ENCODE data around the gene GSE1. TPM values are rescaled to one million over a fixed set of nuclear protein-coding genes. Genes with fewer than 3 reads are reported as not detected.

Gene GSE1
- total and polyA plus RNA-seq, 9 of the 15 experiments (the other 6 are each of a cell fraction or from before 2014, with no cell fraction given): 12.2 to 244 (median 57.9) TPM

DNA sequence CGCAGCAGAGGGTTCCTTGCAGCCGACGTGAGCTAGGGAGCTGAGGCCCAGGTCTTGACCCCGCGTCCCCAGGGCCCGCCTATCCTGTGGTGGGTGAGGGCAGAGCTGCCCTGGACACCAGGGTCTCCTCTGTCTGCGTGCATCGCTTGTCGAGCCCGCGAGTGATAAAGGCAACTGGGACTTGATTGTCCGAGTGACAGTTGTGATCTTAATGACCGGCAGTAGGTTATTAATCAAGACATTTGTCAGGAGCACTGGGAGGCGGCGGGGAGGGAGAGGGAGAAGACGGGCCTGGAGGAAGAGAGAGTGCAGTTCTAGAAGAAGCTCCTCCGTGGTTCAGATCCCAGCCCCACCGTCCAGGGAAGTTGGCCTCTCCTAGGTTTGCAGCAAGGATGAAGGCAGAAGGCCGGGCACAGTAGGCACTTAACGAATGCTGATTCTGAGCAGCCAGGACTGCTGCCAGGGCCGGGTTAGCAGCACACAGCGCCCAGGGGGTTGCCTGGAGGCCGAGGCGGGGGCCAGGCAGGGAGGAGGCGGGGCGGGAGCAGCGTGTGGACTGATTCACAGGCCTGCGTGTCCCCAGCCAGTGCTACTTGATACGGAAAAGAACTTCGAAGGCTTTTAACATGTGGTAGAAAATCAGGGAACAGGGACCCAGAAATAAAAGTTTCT is 11.3 kb upstream of the GSE1 start (continued):
- peak; percentile 48 for TF ChIP-seq ARID1B (IDR thresholded peaks at IDR 0.05)
- TF ChIP-seq RBM22 (IDR thresholded peaks at IDR 0.05; ENCODE audit: low read depth, low read length, poor library complexity, severe bottlenecking): peak; percentile 73
- TF ChIP-seq ATF7 (IDR thresholded peaks at IDR 0.05): peak; percentile 14; the same call in 1 of the 2 replicates
- TF ChIP-seq, protein P1, sequence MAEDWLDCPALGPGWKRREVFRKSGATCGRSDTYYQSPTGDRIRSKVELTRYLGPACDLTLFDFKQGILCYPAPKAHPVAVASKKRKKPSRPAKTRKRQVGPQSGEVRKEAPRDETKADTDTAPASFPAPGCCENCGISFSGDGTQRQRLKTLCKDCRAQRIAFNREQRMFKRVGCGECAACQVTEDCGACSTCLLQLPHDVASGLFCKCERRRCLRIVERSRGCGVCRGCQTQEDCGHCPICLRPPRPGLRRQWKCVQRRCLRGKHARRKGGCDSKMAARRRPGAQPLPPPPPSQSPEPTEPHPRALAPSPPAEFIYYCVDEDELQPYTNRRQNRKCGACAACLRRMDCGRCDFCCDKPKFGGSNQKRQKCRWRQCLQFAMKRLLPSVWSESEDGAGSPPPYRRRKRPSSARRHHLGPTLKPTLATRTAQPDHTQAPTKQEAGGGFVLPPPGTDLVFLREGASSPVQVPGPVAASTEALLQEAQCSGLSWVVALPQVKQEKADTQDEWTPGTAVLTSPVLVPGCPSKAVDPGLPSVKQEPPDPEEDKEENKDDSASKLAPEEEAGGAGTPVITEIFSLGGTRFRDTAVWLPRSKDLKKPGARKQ (CRISPR knock-in tag; IDR thresholded peaks at IDR 0.05): no peak
- TF ChIP-seq SMARCA4 (IDR thresholded peaks at IDR 0.05): 0 out of 2 replicates have a peak, but pooled peaks have one; percentile 15
- TF ChIP-seq, protein P2, sequence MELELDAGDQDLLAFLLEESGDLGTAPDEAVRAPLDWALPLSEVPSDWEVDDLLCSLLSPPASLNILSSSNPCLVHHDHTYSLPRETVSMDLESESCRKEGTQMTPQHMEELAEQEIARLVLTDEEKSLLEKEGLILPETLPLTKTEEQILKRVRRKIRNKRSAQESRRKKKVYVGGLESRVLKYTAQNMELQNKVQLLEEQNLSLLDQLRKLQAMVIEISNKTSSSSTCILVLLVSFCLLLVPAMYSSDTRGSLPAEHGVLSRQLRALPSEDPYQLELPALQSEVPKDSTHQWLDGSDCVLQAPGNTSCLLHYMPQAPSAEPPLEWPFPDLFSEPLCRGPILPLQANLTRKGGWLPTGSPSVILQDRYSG (tag; conservative IDR thresholded peaks at IDR 0.05; ENCODE audit: low read depth): no peak
- TF ChIP-seq NBN (IDR thresholded peaks at IDR 0.05; ENCODE audit: low read depth): no peak
- TF ChIP-seq, protein P3, sequence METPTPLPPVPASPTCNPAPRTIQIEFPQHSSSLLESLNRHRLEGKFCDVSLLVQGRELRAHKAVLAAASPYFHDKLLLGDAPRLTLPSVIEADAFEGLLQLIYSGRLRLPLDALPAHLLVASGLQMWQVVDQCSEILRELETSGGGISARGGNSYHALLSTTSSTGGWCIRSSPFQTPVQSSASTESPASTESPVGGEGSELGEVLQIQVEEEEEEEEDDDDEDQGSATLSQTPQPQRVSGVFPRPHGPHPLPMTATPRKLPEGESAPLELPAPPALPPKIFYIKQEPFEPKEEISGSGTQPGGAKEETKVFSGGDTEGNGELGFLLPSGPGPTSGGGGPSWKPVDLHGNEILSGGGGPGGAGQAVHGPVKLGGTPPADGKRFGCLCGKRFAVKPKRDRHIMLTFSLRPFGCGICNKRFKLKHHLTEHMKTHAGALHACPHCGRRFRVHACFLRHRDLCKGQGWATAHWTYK (CRISPR knock-in tag; IDR thresholded peaks at IDR 0.05): no peak
- no peak for TF ChIP-seq HMG20B (CRISPR knock-in tag; IDR thresholded peaks at IDR 0.05)
- TF ChIP-seq, protein P4, sequence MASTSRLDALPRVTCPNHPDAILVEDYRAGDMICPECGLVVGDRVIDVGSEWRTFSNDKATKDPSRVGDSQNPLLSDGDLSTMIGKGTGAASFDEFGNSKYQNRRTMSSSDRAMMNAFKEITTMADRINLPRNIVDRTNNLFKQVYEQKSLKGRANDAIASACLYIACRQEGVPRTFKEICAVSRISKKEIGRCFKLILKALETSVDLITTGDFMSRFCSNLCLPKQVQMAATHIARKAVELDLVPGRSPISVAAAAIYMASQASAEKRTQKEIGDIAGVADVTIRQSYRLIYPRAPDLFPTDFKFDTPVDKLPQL (IDR thresholded peaks at IDR 0.05; ENCODE audit: extremely low read depth, insufficient read length): no peak
- TF ChIP-seq ZNF644 (tag; IDR thresholded peaks at IDR 0.05; ENCODE audit: low read depth): peak; percentile 46; the same call in 1 of the 2 replicates
- TF ChIP-seq HSF4 (CRISPR knock-in tag; IDR thresholded peaks at IDR 0.05; ENCODE audit: borderline replicate concordance): no peak
- TF ChIP-seq E2F3 (CRISPR knock-in tag; IDR thresholded peaks at IDR 0.05): no peak
- 0 out of 4 replicates have a peak, but pooled peaks of 1 of the 2 experiments have one; percentile 13 for TF ChIP-seq BCLAF1 (IDR thresholded peaks at IDR 0.05; ENCODE audit: borderline replicate concordance in 1 of 2, control insufficient read depth in 1 of 2, low read depth in 2 of 2, low read length in 1 of 2)
- TF ChIP-seq XRCC5 (IDR thresholded peaks at IDR 0.05; ENCODE audit: low read depth, low read length): no peak; the same call in 1 of the 2 replicates
- peak; percentile 82 for TF ChIP-seq ETV1 (tag; conservative IDR thresholded peaks at IDR 0.05; ENCODE audit: low read depth)
- TF ChIP-seq ZNF695 (CRISPR knock-in tag; IDR thresholded peaks at IDR 0.05): no peak
- TF ChIP-seq VEZF1 (CRISPR knock-in tag; IDR thresholded peaks at IDR 0.05): peak; percentile 60
